HCEC 1CT (cell line): ENCODE results near the gene CCDC33.
A peak's percentile ranks its signal among the peaks of the same experiment; 100 is the strongest.

Experiments used
- DNase-seq: peaks from one replicate; pipeline ENCODE4 v3.0.0-alpha.2; 2017

The CCDC33 gene

DNA sequence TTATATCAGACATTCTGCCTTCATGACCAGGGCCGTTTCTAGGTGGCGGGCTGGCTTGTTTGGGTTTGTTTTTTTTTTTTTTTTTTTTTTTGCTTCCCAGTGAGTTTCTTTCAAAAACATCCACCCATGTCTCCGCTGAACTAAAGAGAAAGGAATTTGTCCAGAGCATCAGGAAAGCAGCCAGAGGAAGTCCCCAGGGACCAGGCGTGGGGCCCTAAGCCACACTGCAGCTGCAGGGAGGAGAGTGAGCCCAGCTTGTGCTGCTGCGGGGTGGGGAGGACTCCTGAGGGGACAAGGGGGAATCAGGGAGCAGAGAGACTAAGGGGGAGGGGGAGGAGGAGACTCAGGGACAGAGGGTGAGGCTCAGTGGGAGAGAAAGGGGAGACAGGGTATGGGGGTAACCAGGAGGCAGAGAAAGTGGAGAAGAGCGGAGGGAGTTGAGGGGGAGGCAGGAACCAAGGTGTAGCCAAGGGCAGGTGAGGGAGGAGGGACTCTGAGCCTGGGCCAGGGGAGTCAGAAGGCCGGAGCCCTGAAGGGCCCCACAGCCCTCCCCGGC is 81.8 kb downstream of the CCDC33 start:
- DNase-seq, result peak; percentile 56

- no peak for DNase-seq
Observed at GRCh38 chr15:74318376-74319137, 82.4 kb downstream of the CCDC33 start.

- DNase-seq, result no peak
Observed at GRCh38 chr15:74319138-74319460, 83.0 kb downstream of the CCDC33 start.

DNA sequence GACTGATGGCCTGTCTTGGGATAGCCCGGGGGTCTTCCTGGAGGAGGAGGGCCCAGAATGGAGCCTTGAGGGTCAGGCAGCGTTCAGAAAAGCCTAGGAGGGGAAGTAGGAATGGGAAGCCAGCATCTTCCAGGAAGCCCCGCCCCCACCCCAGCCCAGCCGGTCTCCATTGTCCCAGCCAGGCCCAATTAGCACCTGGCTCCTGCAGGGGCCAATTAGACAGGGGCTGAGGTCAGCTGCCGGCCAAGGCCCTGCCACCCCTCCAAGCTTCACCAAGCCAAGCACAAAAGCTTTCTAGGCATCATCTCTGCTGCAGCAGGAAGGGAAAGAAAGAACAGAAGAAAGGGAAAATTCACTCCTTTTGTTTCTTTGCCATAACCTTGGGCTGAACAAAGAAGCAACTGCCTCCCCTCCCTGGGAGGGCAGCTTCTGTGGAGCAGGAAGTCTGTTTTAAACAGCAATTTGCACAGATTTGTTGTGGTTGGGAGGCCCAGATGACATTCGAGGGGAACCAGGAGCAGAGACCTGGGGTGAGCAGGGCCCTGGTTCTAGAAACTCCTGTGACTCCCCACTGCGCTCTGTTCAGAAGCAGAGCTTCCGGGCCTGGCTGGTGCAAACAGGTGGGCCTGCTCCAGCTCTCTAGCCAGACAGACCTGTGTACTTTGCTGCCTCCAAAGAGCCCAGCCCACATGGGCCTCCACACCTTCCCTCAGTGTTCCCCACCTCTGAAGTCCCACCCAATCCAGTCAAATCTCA is 83.6 kb downstream of the CCDC33 start:
- no peak for DNase-seq

GRCh38 chr15:74320352-74321247 is 84.5 kb downstream of the CCDC33 start:
- DNase-seq, result peak; percentile 21

GRCh38 chr15:74322558-74323180 is 86.5 kb downstream of the CCDC33 start:
- DNase-seq, result peak; percentile 50

DNA sequence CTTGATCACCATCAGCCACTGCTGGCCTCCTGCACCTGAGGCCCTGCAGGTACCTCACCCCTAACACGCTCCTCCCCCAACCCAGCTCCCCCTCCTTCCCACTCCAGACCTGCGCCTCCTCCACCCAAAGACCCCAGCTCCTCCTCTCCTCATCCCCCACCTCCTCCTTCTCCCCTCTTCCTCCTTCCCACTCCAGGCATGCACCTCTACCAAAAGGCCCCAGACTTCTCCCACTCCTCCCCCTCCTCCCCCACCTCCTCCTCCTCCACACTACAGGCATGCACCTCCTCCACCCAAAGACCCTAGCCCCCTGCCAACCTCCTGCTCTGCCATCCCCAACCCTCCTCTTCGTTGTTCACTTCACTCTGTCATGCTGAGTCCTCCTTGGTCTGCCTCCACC is 88.6 kb downstream of the CCDC33 start:
- no peak for DNase-seq

DNA sequence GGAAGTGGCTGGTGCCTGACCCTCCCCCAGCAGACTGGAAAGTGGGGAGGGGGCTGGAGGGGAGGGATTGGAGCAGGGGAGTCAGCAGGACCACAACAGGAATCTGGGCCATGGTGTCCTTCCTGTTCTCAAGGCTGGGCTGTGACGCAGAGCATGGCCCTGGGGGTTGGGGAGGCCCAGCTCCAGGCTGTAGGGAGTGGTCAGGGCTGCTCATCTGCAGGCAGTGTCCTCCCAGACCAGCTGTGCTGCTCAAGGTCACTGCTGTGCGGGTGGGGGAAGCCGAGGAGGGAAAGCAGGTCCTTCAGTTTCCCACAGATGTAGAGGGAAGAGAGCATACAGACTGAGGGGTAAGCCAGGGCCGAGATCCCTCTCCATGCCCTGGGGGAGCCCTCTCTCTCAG is 90.6 kb downstream of the CCDC33 start:
- no peak for DNase-seq

GRCh38 chr15:74327756-74328155 is 91.6 kb downstream of the CCDC33 start:
- DNase-seq, result no peak

- DNase-seq, result no peak
Observed at GRCh38 chr15:74328331-74329056, 92.4 kb downstream of the CCDC33 start.

GRCh38 chr15:74330861-74331408 is 94.8 kb downstream of the CCDC33 start:
- no peak for DNase-seq

DNA sequence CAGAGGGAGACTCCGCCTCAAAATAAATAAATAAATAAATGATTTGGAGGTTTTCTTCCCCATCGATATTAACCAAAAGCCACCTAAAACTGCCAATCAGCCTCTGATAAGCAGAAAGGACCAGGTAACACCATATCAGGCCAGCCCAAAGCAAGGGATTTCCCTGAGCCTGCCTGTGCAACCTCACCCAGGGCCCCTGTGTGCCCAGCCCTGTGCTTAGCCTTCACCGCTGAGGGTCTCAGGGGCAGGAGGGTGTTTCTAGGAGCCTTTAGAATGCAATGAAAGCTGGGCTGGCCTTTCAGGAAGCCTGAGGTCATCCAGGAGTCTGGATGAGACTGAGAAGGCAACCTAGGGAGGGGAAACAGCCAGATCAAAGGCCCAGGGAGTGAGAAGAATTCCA is 95.9 kb downstream of the CCDC33 start:
- DNase-seq, result no peak

- DNase-seq, result no peak
Observed at GRCh38 chr15:74332611-74333010, 96.5 kb downstream of the CCDC33 start.

- DNase-seq, result no peak
Observed at GRCh38 chr15:74333093-74333492, 97.0 kb downstream of the CCDC33 start.

- no peak for DNase-seq
Observed at GRCh38 chr15:74333662-74334061, 97.5 kb downstream of the CCDC33 start.

DNA sequence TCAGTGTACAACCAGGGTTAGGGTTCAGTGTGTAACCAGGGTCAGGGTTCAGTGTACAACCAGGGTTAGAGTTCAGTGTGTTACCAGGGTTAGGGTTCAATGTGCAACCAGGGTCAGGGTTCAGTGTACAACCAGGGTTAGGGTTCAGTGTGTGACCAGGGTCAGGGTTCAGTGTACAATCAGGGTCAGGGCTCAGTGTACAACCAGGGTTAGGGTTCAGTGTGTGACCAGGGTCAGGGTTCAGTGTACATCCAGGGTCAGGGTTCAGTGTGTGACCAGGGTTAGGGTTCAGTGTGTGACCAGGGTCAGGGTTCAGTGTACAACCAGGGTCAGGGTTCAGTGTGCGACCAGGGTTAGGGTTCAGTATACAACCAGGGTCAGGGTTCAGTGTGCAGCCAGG is 98.0 kb downstream of the CCDC33 start:
- no peak for DNase-seq

- no peak for DNase-seq
Observed at GRCh38 chr15:74335396-74335795, 99.3 kb downstream of the CCDC33 start.

GRCh38 chr15:74336061-74337005 is 100.2 kb downstream of the CCDC33 start:
- DNase-seq, result peak; percentile 41

DNA sequence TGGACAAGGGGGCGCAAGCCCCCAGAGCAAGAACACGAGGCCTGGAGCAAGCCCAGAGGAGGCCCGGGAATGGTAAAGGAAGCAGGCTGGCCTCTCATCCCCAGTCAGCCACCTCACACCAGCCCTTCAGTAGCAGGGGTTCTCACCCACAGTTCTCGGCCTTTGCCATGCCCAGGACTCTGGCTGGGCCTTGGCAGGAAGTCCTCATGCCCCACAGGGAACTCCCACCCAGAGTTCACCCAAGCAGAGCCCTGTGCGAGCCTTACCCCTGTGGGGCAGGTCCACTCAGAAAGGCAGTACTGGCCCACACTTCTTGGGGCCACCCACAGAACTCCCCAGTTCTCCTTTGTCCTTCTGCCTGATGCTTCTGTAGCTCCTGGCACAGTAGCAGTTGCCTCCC is 101.0 kb downstream of the CCDC33 start:
- DNase-seq, result no peak

- no peak for DNase-seq
Observed at GRCh38 chr15:74337607-74338211, 101.6 kb downstream of the CCDC33 start.
